Esophagus squamous epithelium (tissue), 5 donors: ENCODE data around the gene ITIH1. TPM values are rescaled to one million over a fixed set of nuclear protein-coding genes. Genes with fewer than 3 reads are reported as not detected.
A peak's percentile ranks its signal among the peaks of the same experiment; 100 is the strongest.

Source experiments
- DNase-seq: peaks from one replicate; lab custom pipeline; 2025; lab: John Stamatoyannopoulos, UW
- H3K27ac ChIP-seq, 4 donors: fragments of 200-600 bp; sonication (generic); one replicate each; pipeline ENCODE4 v1.5.1; 2016 to 2019; ENCODE audit warnings: mild to moderate bottlenecking in 1 of 4
- H3K27me3 ChIP-seq, 4 donors: fragments of 200-600 bp; sonication (generic); 1 replicate in 3 of 4; 2 replicates in 1 of 4; pipeline versions ENCODE4 v1.5.1 to v1.6.0; 2017 to 2021; ENCODE audit warnings: antibody characterized with exemption in 1 of 4
- H3K36me3 ChIP-seq, 3 donors: fragments of 200-600 bp; sonication (generic); one replicate each; pipeline ENCODE4 v1.5.1; 2016 to 2019
- H3K4me1 ChIP-seq, 3 donors: fragments of 200-600 bp; sonication (generic); one replicate each; pipeline ENCODE4 v1.5.1; 2017 to 2019
- H3K4me3 ChIP-seq, 4 donors: fragments of 200-600 bp; sonication (generic); 1 replicate in 3 of 4; 2 replicates in 1 of 4; pipeline ENCODE4 v1.5.1; 2016 to 2019; ENCODE audit warnings: mild to moderate bottlenecking in 2 of 4, moderate library complexity in 1 of 4
- H3K9me3 ChIP-seq, 3 donors: fragments of 200-600 bp; sonication (generic); one replicate each; pipeline ENCODE4 v1.5.1; 2016 to 2019
- CTCF ChIP-seq, 6 experiments: fragments of 450-650 bp in 4 of 6; fragments of 200-600 bp in 2 of 6; sonication (generic) in 2 of 6; IDR thresholded peaks; one replicate each; pipeline ENCODE4 v1.5.1; 2016 to 2019; ENCODE audit warnings: antibody characterized with exemption in 6 of 6, mild to moderate bottlenecking in 4 of 6, moderate library complexity in 4 of 6
- POLR2A ChIP-seq, 4 donors: fragments of 450-650 bp; IDR thresholded peaks; one replicate each; pipeline ENCODE4 v1.6.1; 2017; ENCODE audit warnings: antibody characterized with exemption in 4 of 4, mild to moderate bottlenecking in 4 of 4, moderate library complexity in 3 of 4
- WGBS, 2 donors: methylation state at CpG; one replicate each; pipeline ENCODE4 v1.1.5; 2018; 5-methylcytosine and 5-hydroxymethylcytosine counted together
- intact Hi-C: fragments of 100-400 bp; cut with DNase I; formaldehyde crosslinking; loops from one replicate; pipeline ENCODE4 v1.15.0; 2022
- total RNA-seq, 4 donors: library from RNA; depleted of rRNA; stranded (reverse); fragments of >200 nt; gene quantifications; one replicate each; pipeline ENCODE4 v1.1.0, GENCODE V29; 2016
- donor health status: DM: yes; HTN: yes; CAD: no.

Gene ITIH1
- total RNA-seq, 4 donors from 2014 or later = not detected

DNA sequence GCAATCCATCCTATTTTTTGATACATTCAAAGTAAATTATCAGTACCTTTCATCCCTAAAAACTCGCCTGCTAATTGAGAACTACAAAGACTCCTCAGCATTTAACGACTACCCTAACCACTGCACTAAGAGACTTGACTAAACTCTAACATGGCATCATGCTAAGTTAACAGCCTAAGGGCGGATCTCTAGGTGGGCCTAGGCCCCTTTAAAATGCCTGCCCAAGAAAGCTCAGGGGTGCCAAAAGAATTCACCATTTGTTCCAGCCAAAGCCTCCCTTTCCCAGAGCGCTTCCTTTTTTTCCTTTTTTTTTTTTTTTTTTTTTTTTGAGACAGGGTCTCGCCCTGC, 6.1 kb upstream of the ITIH1 start:
- WGBS, 2 donors = 45 to 52% methylated on average over 4 to 5 of the region's 5 CpGs
- H3K27ac ChIP-seq = peak overlapping the region; percentile 73 to 83 (median 78)
- H3K36me3 ChIP-seq = peaks cover 0 to 22% (median 0%) of the 10 kb centered on the region in 3 donors
- peak overlapping the region; percentile 80 to 96 (median 89) for H3K4me3 ChIP-seq
- no peaks in the 10 kb centered on the region for H3K27me3 ChIP-seq
- no peak for DNase-seq
- H3K4me1 ChIP-seq = peaks cover 0 to 23% (median 15%) of the 10 kb centered on the region in 3 donors
- intact Hi-C loops = no loop called here
- no peaks in the 10 kb centered on the region for H3K9me3 ChIP-seq
- no peak for TF ChIP-seq CTCF (IDR thresholded peaks at IDR 0.05)
- TF ChIP-seq POLR2A (IDR thresholded peaks at IDR 0.05) = no peak

GRCh38 chr3:52771702-52772101, 5.7 kb upstream of the ITIH1 start:
- H3K27ac ChIP-seq = peak overlapping the region in 2 of 4 donors; percentile 73 to 83
- intact Hi-C loops = no loop called here

GRCh38 chr3:52773361-52774065, 3.9 kb upstream of the ITIH1 start:
- H3K9me3 ChIP-seq = no peaks in the 10 kb centered on the region
- H3K36me3 ChIP-seq = no peaks in the 10 kb centered on the region
- no peak overlapping the region for H3K27ac ChIP-seq
- intact Hi-C loops = no loop called here
- H3K27me3 ChIP-seq = peaks cover 0 to 4% (median 0%) of the 10 kb centered on the region in 4 donors
- TF ChIP-seq CTCF (IDR thresholded peaks at IDR 0.05) = no peak
- TF ChIP-seq POLR2A (IDR thresholded peaks at IDR 0.05) = no peak
- H3K4me1 ChIP-seq = peaks cover 0 to 23% (median 15%) of the 10 kb centered on the region in 3 donors
- 87 to 91% methylated on average over 13 of the region's 13 CpGs for whole genome bisulfite sequencing, 2 donors
- DNase-seq = no peak
- no peak overlapping the region for H3K4me3 ChIP-seq

More at GRCh38 chr3:52771702-52772101, 5.7 kb upstream of the ITIH1 start:
- WGBS, 2 donors = 89 to 92% methylated on average over 10 of the region's 10 CpGs
- peaks cover 0 to 18% (median 0%) of the 10 kb centered on the region in 3 donors for H3K36me3 ChIP-seq
- H3K4me3 ChIP-seq = no peak overlapping the region
- H3K27me3 ChIP-seq = no peaks in the 10 kb centered on the region
- H3K9me3 ChIP-seq = no peaks in the 10 kb centered on the region
- no peak for TF ChIP-seq POLR2A (IDR thresholded peaks at IDR 0.05)
- TF ChIP-seq CTCF (IDR thresholded peaks at IDR 0.05) = no peak
- DNase-seq = no peak
- H3K4me1 ChIP-seq = peaks cover 0 to 23% (median 15%) of the 10 kb centered on the region in 3 donors

DNA sequence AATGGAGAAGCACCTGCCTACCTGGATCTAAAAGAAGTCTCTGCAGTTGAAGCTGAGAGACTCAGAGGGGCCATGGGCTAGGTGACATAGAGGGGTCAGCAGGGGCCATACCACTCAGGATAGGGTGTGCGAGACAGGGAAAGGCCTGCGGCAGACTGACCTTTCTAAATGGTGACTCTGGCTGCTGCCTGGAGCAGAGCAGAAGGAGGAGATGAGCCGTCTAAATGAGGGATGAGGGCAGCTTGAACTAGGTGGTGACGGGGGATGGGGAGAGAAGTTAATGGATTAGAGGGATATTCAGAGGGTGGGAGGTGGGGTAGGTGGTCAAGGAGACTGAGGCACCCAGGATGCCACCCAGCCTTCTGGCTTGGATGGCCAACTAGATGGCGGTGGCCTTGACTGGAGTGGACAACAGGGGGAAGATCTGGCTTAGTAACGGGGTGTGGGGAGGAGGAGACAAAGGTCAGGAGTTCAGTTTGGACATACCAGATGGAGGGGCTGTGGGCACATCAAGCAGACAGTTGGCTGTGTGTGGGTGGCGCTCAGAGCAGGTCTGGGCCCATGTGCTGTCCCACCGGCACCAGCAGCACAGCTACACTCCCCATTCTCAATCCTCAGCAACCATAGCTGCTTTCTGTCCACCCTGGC, 3.2 kb upstream of the ITIH1 start:
- Histone ChIP-seq H3K27ac (no peak overlapping the region), H3K27me3 (peaks cover 0 to 6% (median 0%) of the 10 kb centered on the region in 4 donors), H3K4me1 (peaks cover 0 to 17% (median 15%) of the 10 kb centered on the region in 3 donors), H3K36me3 (no peaks in the 10 kb centered on the region), H3K4me3 (no peak overlapping the region), H3K9me3 (no peaks in the 10 kb centered on the region)
- 72 to 73% methylated on average over 7 to 8 of the region's 8 CpGs for WGBS, 2 donors
- DNase-seq = no peak
- TF ChIP-seq POLR2A (IDR thresholded peaks at IDR 0.05) (no peak), CTCF (IDR thresholded peaks at IDR 0.05) (no peak)
- intact Hi-C loops = no loop called here
